ENCODE results near the gene CLEC4F.

Gene CLEC4F

DNA sequence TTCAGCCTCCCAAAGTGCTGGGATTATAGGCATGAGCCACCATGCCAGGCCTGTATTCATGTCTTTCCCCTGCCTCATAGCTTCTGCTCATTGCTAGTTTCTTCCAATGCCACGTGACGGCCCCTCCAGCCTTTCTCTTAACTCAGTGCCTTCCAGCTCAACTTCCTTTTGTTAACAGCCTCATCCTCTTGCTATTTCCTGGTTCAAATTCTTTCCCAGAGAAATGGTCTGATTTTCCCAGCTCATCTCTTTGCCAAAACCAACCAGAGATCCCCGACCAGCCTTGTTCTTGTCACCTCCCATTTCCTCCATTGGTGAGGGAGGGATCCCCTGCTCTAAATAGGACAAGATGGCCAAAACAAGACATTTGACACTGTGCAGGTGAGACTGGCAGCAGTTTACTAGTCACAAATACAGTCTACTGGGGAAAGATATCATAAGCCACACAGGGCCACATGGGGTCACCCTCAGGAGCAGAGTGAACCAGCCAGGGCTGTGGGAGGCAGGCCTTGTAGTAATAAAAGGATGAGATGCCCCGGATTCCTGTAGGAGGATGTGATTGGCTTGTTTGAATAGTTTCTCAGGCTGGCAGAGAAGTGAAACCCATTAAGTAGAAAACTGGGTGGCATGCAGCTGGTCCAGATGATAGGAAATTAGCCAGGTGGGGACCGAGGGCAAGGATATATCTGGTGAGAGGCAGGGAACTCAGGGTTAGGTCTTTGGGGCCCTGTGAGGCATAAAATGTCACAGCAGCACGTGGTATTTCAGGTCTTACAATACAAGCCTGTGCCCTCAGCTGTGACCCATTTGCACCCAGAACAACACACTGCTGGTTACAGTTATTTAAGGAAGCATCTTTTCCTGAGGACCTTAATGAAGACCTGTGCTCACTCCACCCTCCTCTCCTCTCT is 8.8 kb upstream of the CLEC4F start:
- DNase-seq: no peak
- no peak overlapping the region for H3K4me3 ChIP-seq (ENCODE audit: low read depth, low read length)
- no peaks in the 10 kb centered on the region for H3K27me3 ChIP-seq
- no peaks in the 10 kb centered on the region for H3K36me3 ChIP-seq
- H3K4me1 ChIP-seq: no peaks in the 10 kb centered on the region
- H3K9me3 ChIP-seq: no peaks in the 10 kb centered on the region
- TF ChIP-seq, protein P1, sequence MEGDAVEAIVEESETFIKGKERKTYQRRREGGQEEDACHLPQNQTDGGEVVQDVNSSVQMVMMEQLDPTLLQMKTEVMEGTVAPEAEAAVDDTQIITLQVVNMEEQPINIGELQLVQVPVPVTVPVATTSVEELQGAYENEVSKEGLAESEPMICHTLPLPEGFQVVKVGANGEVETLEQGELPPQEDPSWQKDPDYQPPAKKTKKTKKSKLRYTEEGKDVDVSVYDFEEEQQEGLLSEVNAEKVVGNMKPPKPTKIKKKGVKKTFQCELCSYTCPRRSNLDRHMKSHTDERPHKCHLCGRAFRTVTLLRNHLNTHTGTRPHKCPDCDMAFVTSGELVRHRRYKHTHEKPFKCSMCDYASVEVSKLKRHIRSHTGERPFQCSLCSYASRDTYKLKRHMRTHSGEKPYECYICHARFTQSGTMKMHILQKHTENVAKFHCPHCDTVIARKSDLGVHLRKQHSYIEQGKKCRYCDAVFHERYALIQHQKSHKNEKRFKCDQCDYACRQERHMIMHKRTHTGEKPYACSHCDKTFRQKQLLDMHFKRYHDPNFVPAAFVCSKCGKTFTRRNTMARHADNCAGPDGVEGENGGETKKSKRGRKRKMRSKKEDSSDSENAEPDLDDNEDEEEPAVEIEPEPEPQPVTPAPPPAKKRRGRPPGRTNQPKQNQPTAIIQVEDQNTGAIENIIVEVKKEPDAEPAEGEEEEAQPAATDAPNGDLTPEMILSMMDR (IDR thresholded peaks at IDR 0.05; ENCODE audit: low read depth, low read length): no peak

DNA sequence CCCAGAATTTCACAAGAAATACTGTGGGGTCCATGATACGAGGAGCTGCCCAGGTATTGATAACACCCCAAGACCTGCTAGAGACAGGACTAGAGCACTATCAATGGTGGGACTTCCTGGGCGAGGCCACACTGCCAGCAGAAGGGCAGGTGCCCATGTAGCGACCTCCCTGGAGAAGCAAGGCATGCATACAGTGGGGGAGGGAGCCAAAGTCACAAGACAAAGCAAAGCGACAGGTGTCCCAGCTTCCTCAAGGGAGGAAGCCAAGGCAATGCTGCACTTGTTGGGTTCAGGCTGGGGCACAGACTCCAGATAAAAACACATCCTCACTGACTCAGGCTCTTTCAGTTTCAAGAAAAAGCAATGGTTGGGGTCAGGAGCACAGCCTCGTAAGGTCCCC is 7.7 kb upstream of the CLEC4F start:
- Histone ChIP-seq H3K36me3 (no peaks in the 10 kb centered on the region), H3K9me3 (no peaks in the 10 kb centered on the region), H3K4me1 (no peaks in the 10 kb centered on the region), H3K27me3 (no peaks in the 10 kb centered on the region), H3K4me3 (ENCODE audit: low read depth, low read length) (no peak overlapping the region)
- TF ChIP-seq, protein P1 (IDR thresholded peaks at IDR 0.05; ENCODE audit: low read depth, low read length): no peak
- no peak for DNase-seq

DNA sequence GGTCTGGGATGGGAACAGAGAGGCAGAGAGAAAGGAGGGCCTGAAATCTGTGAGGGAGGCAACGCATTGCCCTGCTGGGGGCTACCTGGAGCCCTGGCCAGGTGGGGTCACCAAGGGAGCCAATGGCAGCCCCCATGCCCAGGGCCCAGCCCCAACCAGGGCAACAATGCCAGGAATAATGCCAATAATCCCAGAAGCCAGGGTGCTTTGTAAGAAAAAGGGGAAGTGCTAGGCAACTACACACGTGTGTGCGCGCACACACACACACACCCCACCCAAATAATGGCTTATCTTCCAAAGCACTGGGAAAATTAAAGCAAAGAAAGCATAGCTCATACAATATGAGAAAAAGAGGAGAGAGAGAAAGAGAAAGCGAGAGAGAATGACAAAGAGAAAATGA is 7.0 kb upstream of the CLEC4F start:
- Histone ChIP-seq H3K9me3 (no peaks in the 10 kb centered on the region), H3K27me3 (no peaks in the 10 kb centered on the region), H3K4me1 (no peaks in the 10 kb centered on the region), H3K4me3 (ENCODE audit: low read depth, low read length) (no peak overlapping the region), H3K36me3 (no peaks in the 10 kb centered on the region)
- TF ChIP-seq, protein P1 (IDR thresholded peaks at IDR 0.05; ENCODE audit: low read depth, low read length): no peak
- no peak for DNase-seq

DNA sequence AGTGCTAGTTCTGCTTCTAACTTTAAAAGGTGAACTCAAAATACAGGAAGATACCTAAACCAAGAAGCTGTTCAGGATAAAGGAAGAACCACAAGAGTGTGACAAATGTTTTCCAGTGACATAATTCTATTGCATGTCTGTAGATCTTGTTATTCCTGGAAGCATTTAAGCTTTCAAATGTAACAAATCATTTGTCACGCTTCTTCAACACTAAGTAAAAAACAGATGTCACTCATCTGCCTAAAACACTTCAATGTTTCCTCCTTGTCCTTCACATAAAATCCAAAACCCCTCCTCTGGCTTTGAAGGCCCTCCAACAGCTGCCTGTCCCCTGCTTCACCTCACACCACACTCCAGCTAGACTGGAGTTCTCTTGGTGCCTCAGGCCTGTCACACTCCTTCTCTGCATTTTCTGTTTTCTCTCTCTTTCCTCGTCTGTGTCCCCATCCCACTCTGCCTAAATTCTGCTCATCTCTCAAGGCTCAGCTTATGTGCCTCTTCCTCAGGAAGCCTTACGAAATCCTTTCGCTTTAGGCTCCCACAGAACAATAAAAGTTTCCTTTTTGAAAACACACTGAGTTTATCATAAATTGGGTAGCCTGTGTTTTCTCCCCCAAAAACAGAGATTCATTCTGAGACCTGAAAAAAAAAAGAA is 6.4 kb upstream of the CLEC4F start:
- no peak overlapping the region for H3K4me3 ChIP-seq (ENCODE audit: low read depth, low read length)
- H3K36me3 ChIP-seq: no peaks in the 10 kb centered on the region
- no peaks in the 10 kb centered on the region for H3K27me3 ChIP-seq
- no peak for DNase-seq
- no peaks in the 10 kb centered on the region for H3K9me3 ChIP-seq
- TF ChIP-seq, protein P1 (IDR thresholded peaks at IDR 0.05; ENCODE audit: low read depth, low read length): no peak
- no peaks in the 10 kb centered on the region for H3K4me1 ChIP-seq

DNA sequence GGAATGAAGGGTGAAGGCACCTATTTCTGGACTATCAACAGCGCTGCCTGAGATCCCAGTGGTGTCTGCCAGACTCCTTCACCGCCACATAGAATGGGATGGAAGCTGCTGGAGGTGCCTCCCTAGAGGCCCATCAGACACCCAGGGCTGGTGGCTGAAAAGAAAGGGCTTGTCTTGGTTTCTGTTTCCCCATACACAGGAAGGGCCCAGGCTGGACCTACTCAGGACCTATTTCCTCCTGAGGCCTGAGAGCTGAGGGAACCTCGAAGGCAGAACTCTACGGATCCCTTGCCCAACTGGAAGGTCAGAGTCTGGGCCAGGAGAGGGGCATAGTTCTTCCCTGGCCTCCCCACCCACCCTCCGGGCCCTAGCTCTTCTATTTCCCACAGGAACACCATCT is 2.9 kb upstream of the CLEC4F start:
- H3K9me3 ChIP-seq: no peaks in the 10 kb centered on the region
- TF ChIP-seq, protein P1 (IDR thresholded peaks at IDR 0.05; ENCODE audit: low read depth, low read length): no peak
- no peaks in the 10 kb centered on the region for H3K27me3 ChIP-seq
- no peaks in the 10 kb centered on the region for H3K4me1 ChIP-seq
- no peak overlapping the region for H3K4me3 ChIP-seq (ENCODE audit: low read depth, low read length)
- H3K36me3 ChIP-seq: no peaks in the 10 kb centered on the region
- DNase-seq: no peak

DNA sequence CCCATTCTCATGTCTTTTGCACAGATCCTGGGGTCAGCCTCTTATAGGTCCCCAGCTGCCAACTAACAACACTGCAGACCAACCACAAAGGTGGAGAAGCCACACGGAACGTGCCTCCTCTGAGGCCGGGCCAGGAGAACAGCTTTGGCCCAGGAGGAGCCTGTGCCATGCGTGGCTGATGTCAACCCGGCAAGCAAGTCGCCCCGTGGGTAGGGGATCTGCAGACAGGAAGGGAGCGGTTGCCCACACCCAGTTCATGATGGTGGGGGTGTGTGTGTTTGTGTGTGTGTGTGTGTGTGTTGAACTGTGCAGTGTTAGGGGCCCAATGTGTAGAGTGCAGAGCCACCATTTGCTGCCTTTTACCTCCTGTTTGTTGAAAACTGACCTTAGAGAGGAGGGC is 2.4 kb upstream of the CLEC4F start:
- TF ChIP-seq, protein P1 (IDR thresholded peaks at IDR 0.05; ENCODE audit: low read depth, low read length): no peak
- H3K27me3 ChIP-seq: no peaks in the 10 kb centered on the region
- no peak overlapping the region for H3K4me3 ChIP-seq (ENCODE audit: low read depth, low read length)
- no peak for DNase-seq
- no peaks in the 10 kb centered on the region for H3K9me3 ChIP-seq
- no peaks in the 10 kb centered on the region for H3K36me3 ChIP-seq
- no peaks in the 10 kb centered on the region for H3K4me1 ChIP-seq

All from BE2C (cell line).